SK-N-MC (cell line): ENCODE data around the gene MCU.
"Not testable (repeated sequence)": the region's sequence is repeated elsewhere in the genome, so short reads cannot be mapped to it uniquely, and the experiment has no call there.

Experiments used
- DNase-seq: peaks from one replicate; pipeline ENCODE4 v3.0.0-alpha.2; 2011; ENCODE audit warnings: low read depth, low spot score
- H3K27ac ChIP-seq: fragments of 200-600 bp; sonication (generic); 2 replicates; pipeline ENCODE4 v1.5.1; 2016; ENCODE audit warnings: mixed run types
- H3K36me3 ChIP-seq: fragments of 200-600 bp; sonication (generic); 2 replicates; pipeline ENCODE4 v1.6.1; 2017; ENCODE audit warnings: antibody characterized with exemption, low read length, mixed read lengths; ENCODE audit not compliant: insufficient read depth
- H3K4me3 ChIP-seq: fragments of 200-600 bp; sonication (generic); 2 replicates; pipeline ENCODE4 v1.5.1; 2016
- H3K9ac ChIP-seq: fragments of 200-600 bp; sonication (generic); 2 replicates; pipeline ENCODE4 v1.8.0; 2017; ENCODE audit warnings: mixed run types, mixed read lengths; ENCODE audit not compliant: insufficient read length
- H3K9me3 ChIP-seq: fragments of 200-600 bp; sonication (generic); 2 replicates; pipeline ENCODE4 v1.6.1; 2017; ENCODE audit warnings: low read depth, mild to moderate bottlenecking, antibody characterized with exemption, low read length, moderate library complexity, mixed read lengths
- EZH2 ChIP-seq: fragments of 200-600 bp; sonication (generic); IDR thresholded peaks from one replicate; pipeline ENCODE4 v1.6.1; 2017; ENCODE audit warnings: antibody characterized with exemption
- FOXP2 ChIP-seq: optimal IDR thresholded peaks from 2 replicates; pipeline ENCODE3; 2011; ENCODE audit warnings: mild to moderate bottlenecking, moderate library complexity; ENCODE audit not compliant: insufficient read depth; ENCODE audit errors: extremely low read length, control extremely low read depth
- POLR2AphosphoS5 ChIP-seq: IDR thresholded peaks from 2 replicates; pipeline ENCODE4 v1.6.1; 2012; ENCODE audit warnings: mild to moderate bottlenecking, low read depth, low read length, borderline replicate concordance

Gene MCU

DNA sequence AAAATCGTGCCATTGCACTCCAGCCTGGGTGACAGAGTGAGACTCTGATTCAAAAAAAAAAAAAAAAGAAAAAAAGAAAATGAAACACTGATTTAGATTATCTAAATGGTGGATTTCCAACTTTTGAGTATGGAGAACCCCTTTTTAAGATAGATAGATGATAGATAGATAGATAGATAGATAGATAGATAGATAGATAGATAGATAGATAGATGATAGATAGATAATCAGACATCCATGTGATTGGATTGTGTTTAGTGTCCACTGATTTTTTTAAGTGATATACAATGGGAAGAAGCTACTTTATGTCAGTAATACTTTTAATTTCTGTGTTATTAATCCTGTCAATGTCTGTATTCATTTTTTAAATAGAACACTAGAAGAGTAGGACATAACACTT is 207.6 kb downstream of the MCU start:
- no peaks in the 10 kb centered on the region for H3K36me3 ChIP-seq
- H3K4me3 ChIP-seq = no peak overlapping the region
- H3K27ac ChIP-seq = no peak overlapping the region
- no peak overlapping the region for H3K9ac ChIP-seq
- no peak for DNase-seq
- no peak for TF ChIP-seq FOXP2
- TF ChIP-seq EZH2 = no peak
- no peak for TF ChIP-seq POLR2AphosphoS5
- no peaks in the 10 kb centered on the region for H3K9me3 ChIP-seq

DNA sequence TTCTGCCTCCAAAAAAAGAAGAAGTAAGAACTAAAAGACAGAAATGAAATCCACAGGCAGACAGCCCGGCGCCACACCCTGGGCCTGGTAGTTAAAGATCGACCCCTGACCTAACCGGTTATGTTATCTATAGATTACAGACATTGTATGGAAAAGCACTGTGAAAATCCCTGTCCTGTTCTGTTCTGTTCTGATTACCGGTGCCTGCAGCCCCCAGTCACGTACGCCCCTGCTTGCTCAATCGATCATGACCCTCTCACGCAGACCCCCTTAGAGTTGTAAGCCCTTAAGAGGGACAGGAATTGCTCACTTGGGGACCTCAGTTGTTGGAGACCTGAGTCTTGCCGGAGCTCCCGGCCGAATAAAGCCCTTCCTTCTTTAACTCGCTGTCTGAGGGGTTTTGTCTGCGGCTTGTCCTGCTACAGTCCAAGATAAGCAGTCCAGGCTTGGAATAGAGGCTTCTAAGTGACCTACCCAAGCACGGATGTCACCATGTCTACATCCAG is 212.1 kb downstream of the MCU start:
- DNase-seq, H3K9me3 ChIP-seq, H3K27ac ChIP-seq, H3K9ac ChIP-seq, H3K4me3 ChIP-seq, H3K36me3 ChIP-seq: not testable (repeated sequence)

DNA sequence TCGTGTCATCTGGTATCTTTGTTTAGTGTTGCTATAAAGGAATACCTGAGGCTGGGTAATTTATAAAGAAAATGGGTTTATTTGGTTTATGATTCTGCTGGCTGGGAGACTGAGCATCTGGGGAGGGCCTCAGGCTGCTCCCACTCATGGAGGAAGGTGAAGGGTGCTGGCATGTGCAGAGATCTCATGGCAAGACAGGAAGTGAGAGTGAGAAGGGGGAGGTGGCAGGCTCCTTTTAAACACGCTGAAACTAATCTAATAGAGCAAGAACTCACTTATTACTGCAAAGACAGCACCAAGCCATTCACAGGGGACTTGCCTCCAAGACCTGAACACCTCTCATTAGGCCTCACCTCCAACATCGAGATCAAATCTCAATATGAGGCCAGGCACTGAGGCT is 212.9 kb downstream of the MCU start:
- no peak for DNase-seq
- no peak overlapping the region for H3K27ac ChIP-seq
- H3K36me3 ChIP-seq = no peaks in the 10 kb centered on the region
- no peak overlapping the region for H3K9ac ChIP-seq
- TF ChIP-seq POLR2AphosphoS5 = no peak
- TF ChIP-seq EZH2 = no peak
- TF ChIP-seq FOXP2 = no peak
- no peak overlapping the region for H3K4me3 ChIP-seq
- H3K9me3 ChIP-seq = no peaks in the 10 kb centered on the region

GRCh38 chr10:72906446-72906845 is 214.5 kb downstream of the MCU start:
- Histone ChIP-seq H3K9ac (no peak overlapping the region), H3K9me3 (no peaks in the 10 kb centered on the region), H3K27ac (no peak overlapping the region), H3K4me3 (no peak overlapping the region), H3K36me3 (no peaks in the 10 kb centered on the region)
- no peak for TF ChIP-seq FOXP2
- TF ChIP-seq POLR2AphosphoS5 = no peak
- DNase-seq = no peak

DNA sequence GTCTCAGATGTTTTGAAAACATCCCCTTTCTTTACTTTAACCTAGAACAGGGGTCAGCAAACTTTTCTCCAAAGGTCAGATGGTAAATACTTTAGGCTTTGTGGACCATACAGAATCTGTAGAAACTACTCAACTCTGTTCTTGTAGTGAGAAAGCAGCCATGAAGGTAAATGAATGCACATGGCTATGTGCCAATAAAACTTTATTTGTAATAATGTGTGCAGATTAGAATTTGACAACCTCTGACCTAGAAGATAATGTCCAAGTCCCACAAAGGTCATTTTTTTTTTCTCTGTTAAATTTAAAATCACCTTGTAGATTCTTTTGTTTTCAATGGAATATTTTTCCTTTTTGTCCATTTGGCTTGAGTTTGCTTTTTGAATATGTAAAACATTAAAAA is 218.8 kb downstream of the MCU start:
- no peaks in the 10 kb centered on the region for H3K9me3 ChIP-seq

DNA sequence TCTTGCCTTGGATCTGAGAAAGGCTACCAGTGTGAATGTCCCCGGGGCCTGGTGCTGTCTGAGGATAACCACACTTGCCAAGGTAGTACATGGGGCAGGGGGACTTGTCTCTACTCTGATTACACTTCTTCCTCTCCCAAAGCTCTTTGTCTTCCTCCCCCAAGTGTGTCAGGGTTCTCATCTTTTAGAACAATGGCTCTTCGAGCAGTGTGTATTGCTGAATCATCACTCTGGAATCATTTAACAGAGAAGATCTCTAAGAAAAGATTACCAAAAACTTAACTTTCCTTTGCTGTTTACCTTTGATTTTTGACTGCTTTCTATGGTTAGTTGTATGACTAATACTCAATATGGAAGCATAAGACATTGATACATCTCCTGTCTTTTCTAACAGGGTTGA is 219.8 kb downstream of the MCU start:
- Histone ChIP-seq H3K9me3 (no peaks in the 10 kb centered on the region), H3K4me3 (no peak overlapping the region), H3K36me3 (no peaks in the 10 kb centered on the region), H3K27ac (no peak overlapping the region), H3K9ac (no peak overlapping the region)
- TF ChIP-seq POLR2AphosphoS5 (no peak), FOXP2 (no peak), EZH2 (no peak)
- no peak for DNase-seq

More for the DNA sequence above, 218.8 kb downstream of the MCU start:
- Histone ChIP-seq H3K9ac (no peak overlapping the region), H3K36me3 (no peaks in the 10 kb centered on the region), H3K27ac (no peak overlapping the region), H3K4me3 (no peak overlapping the region)
- DNase-seq = no peak
- TF ChIP-seq FOXP2 = no peak
- TF ChIP-seq POLR2AphosphoS5 = no peak
- TF ChIP-seq EZH2 = no peak

GRCh38 chr10:72912736-72913135 is 220.8 kb downstream of the MCU start:
- no peak for DNase-seq
- TF ChIP-seq POLR2AphosphoS5 (no peak), FOXP2 (no peak), EZH2 (no peak)
- Histone ChIP-seq H3K27ac (no peak overlapping the region), H3K4me3 (no peak overlapping the region), H3K9ac (no peak overlapping the region), H3K36me3 (no peaks in the 10 kb centered on the region), H3K9me3 (no peaks in the 10 kb centered on the region)

DNA sequence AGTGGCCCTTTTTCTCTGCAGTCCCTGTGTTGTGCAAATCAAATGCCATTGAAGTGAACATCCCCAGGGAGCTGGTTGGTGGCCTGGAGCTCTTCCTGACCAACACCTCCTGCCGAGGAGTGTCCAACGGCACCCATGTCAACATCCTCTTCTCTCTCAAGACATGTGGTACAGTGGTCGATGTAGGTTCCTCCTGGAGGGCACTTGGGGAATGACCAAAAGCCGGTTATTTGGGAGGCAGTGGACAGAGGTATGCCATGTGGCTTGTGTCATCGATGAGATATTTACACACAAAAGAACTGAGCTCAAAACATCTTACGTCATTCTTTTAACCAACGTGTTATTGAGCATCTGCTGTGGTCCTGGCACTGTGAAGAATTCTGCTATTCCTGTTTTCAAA is 221.3 kb downstream of the MCU start:
- no peak overlapping the region for H3K27ac ChIP-seq
- no peak for DNase-seq
- H3K36me3 ChIP-seq = no peaks in the 10 kb centered on the region
- H3K4me3 ChIP-seq = no peak overlapping the region
- no peaks in the 10 kb centered on the region for H3K9me3 ChIP-seq
- no peak for TF ChIP-seq FOXP2
- no peak for TF ChIP-seq EZH2
- TF ChIP-seq POLR2AphosphoS5 = no peak
- H3K9ac ChIP-seq = no peak overlapping the region

- not testable (repeated sequence) for H3K9me3 ChIP-seq, DNase-seq, H3K4me3 ChIP-seq, H3K27ac ChIP-seq, H3K9ac ChIP-seq, H3K36me3 ChIP-seq
Observed at GRCh38 chr10:72917201-72917600, 225.3 kb downstream of the MCU start.

- H3K36me3 ChIP-seq, H3K27ac ChIP-seq, DNase-seq, H3K4me3 ChIP-seq, H3K9me3 ChIP-seq, H3K9ac ChIP-seq: not testable (repeated sequence)
Observed at GRCh38 chr10:72917803-72918332, 225.9 kb downstream of the MCU start.
